ENCODE data around the gene HPS5. TPM values are rescaled to one million over a fixed set of nuclear protein-coding genes. Genes with fewer than 3 reads are reported as not detected.
"Not testable (repeated sequence)": the region's sequence is repeated elsewhere in the genome, so short reads cannot be mapped to it uniquely, and the experiment has no call there.

The HPS5 gene
- polyA plus RNA-seq, 1 donor, result 18.2 TPM

DNA sequence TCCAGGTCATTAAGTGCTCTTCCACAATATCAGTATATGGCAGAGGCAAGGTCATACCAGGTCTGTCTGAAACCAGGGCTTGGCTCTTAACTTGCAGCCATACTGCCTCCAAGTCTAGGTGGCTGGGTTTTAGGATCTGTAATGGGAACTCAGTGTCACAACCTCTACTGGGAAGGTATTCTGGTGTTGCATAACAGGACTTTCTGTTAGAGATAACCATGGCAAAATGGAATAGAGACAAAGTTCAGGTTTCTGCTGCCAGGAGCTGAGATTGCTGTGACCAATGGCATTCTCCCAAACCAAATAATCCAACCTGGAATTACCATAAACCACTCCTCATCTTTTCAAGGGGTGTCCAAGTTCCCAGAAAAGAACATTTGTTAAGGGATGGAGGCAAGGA lies 62.7 kb downstream of the HPS5 start:
- DNase-seq, result peak in 1 of 2 donors; percentile 41
- H3K4me1 ChIP-seq (ENCODE audit: control insufficient read depth, insufficient read depth, low read length), result no peaks in the 10 kb centered on the region
- H3K27ac ChIP-seq (ENCODE audit: low read length), result no peak overlapping the region
- no peaks in the 10 kb centered on the region for H3K36me3 ChIP-seq (ENCODE audit: control insufficient read depth, insufficient read depth, low read length)
- no peak overlapping the region for H3K4me3 ChIP-seq (ENCODE audit: low read length)
- H3K9me3 ChIP-seq (ENCODE audit: control insufficient read depth, low read depth, low read length), result no peaks in the 10 kb centered on the region
- H3K27me3 ChIP-seq (ENCODE audit: control insufficient read depth, insufficient read depth, low read length), result no peaks in the 10 kb centered on the region

DNA sequence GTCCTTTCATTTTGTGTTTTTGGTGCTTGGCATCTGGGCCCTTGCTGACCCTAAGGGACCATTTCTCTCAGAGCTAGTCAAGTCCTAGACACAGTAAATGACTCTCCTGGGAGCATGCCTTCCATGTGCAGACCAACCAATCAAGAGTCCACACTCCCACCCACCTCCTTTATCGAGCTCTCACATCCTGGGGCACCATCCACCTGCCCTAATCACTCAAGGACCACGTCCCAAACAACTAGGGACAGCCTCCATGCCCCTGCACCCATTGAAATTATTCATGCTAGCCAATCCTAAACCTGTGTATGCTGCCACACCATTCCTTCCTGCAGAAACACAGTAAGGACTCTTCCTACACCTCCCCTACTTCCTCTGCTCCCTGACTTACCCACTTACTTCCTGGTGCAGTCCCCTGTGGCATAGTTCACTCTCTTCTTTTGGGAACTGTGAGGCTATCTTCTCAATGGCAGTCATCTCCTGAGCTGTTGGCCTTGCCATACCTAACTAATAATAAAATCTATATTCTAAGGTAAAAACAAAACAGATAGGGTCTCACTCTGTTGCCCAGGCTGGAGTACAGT lies 67.1 kb downstream of the HPS5 start:
- no CpG with 5 or more reads among the region's 2 CpGs for WGBS (ENCODE audit: insufficient coverage, low lambda C conversion rate)
- no peaks in the 10 kb centered on the region for H3K4me1 ChIP-seq (ENCODE audit: control insufficient read depth, insufficient read depth, low read length)
- H3K27ac ChIP-seq (ENCODE audit: low read length), result no peak overlapping the region
- no peaks in the 10 kb centered on the region for H3K27me3 ChIP-seq (ENCODE audit: control insufficient read depth, insufficient read depth, low read length)
- no peaks in the 10 kb centered on the region for H3K9me3 ChIP-seq (ENCODE audit: control insufficient read depth, low read depth, low read length)
- no peak overlapping the region for H3K4me3 ChIP-seq (ENCODE audit: low read length)
- H3K36me3 ChIP-seq (ENCODE audit: control insufficient read depth, insufficient read depth, low read length), result no peaks in the 10 kb centered on the region
- no peak for DNase-seq

DNA sequence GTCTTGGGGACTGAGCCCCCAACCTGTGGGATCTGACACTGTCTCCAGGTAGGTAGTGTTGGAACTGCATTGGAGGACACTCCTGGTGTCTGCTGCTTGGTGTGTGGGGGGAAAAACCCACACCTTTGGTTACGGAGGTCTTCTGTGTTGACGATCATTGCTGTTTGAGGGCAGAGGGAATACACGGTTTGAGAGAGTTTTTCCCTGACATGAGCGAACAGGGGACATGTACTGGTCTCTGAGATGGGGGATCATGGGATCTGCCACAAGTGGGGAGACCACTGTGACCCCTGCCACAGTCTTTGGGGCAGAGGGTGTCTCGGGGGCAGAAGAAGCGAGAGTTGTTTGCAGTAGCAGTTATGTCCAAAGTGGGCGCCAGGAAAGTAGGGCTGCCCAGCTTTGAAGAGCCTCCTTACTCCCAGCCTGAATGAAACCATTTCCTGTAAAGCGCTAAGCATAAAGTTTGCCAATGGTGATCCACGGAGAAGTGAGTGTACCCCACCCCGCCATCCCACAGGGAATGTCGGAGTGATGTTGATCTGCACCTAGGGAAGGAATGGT lies 68.1 kb downstream of the HPS5 start:
- no CpG with 5 or more reads among the region's 11 CpGs for WGBS (ENCODE audit: insufficient coverage, low lambda C conversion rate)
- Histone ChIP-seq H3K36me3 (ENCODE audit: control insufficient read depth, insufficient read depth, low read length) (no peaks in the 10 kb centered on the region), H3K9me3 (ENCODE audit: control insufficient read depth, low read depth, low read length) (no peaks in the 10 kb centered on the region), H3K27me3 (ENCODE audit: control insufficient read depth, insufficient read depth, low read length) (no peaks in the 10 kb centered on the region), H3K4me1 (ENCODE audit: control insufficient read depth, insufficient read depth, low read length) (no peaks in the 10 kb centered on the region), H3K4me3 (ENCODE audit: low read length) (no peak overlapping the region), H3K27ac (ENCODE audit: low read length) (no peak overlapping the region)
- DNase-seq, result no peak

DNA sequence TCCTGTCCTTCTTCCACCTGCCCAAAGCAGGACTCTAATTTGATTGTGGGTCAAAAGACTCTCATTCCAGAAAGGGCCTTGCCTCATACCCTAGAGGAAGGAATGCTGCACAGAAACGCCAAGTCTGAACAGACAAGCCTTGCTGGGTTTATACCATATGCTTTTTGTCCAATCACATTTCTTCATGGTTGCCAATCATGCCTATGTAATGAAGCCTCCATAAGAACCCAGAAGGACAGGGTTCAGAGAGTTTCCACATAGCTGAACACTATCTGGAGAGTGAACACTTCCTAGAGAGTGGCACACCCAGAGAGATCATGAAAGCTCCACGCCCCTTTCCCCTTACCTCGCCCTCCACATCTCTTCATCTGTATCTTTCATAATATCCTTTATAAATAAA lies 68.7 kb downstream of the HPS5 start:
- DNase-seq, result peak in 1 of 2 donors; percentile 8
- Histone ChIP-seq H3K27me3 (ENCODE audit: control insufficient read depth, insufficient read depth, low read length) (no peaks in the 10 kb centered on the region), H3K9me3 (ENCODE audit: control insufficient read depth, low read depth, low read length) (no peaks in the 10 kb centered on the region), H3K4me1 (ENCODE audit: control insufficient read depth, insufficient read depth, low read length) (no peaks in the 10 kb centered on the region), H3K27ac (ENCODE audit: low read length) (no peak overlapping the region), H3K4me3 (ENCODE audit: low read length) (no peak overlapping the region), H3K36me3 (ENCODE audit: control insufficient read depth, insufficient read depth, low read length) (no peaks in the 10 kb centered on the region)
- WGBS (ENCODE audit: insufficient coverage, low lambda C conversion rate), result 50% methylated on average over 2 of the region's 3 CpGs

DNA sequence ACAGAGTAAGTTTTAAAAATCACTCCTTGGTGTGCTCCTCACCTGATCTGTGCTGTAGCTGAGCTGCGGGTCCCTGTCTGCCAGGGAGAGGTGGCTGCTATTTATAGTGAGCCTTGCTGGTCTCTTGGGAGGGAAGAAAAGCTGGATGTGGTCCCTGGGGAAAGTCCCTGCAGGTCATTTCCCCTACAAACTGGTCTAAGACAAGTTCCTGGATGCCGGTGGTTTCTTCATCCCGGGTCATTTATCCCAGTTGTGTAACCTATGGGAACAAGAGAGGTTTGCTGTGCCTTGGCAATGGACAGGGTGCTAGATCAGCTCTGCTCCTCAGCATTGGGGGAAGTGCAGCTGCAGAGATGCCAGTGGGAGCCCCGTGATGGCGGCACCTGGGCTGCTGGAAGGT lies 73.4 kb downstream of the HPS5 start, which contains the start of gene SAA2:
SAA2 (minus strand) TSS at position 108 of the 400 bp plus-strand sequence. CDS start 657 bp downstream, outside the sequence.
- no peak for DNase-seq
- Histone ChIP-seq H3K4me3 (ENCODE audit: low read length) (no peak within 1 kb of the TSS), H3K9me3 (ENCODE audit: control insufficient read depth, low read depth, low read length) (no peaks in the 10 kb centered on the region), H3K27ac (ENCODE audit: low read length) (no peak within 1 kb of the TSS), H3K36me3 (ENCODE audit: control insufficient read depth, insufficient read depth, low read length) (no peaks in the 10 kb centered on the region), H3K4me1 (ENCODE audit: control insufficient read depth, insufficient read depth, low read length) (no peaks in the 10 kb centered on the region), H3K27me3 (ENCODE audit: control insufficient read depth, insufficient read depth, low read length) (no peaks in the 10 kb centered on the region)
- WGBS (ENCODE audit: insufficient coverage, low lambda C conversion rate), result no CpG with 5 or more reads among the region's 5 CpGs

- not testable (repeated sequence) for H3K36me3 ChIP-seq (ENCODE audit: control insufficient read depth, insufficient read depth, low read length); H3K4me3 ChIP-seq (ENCODE audit: low read length); H3K27ac ChIP-seq (ENCODE audit: low read length); H3K9me3 ChIP-seq (ENCODE audit: control insufficient read depth, low read depth, low read length); DNase-seq; H3K27me3 ChIP-seq (ENCODE audit: control insufficient read depth, insufficient read depth, low read length); H3K4me1 ChIP-seq (ENCODE audit: control insufficient read depth, insufficient read depth, low read length)
- no CpG with 5 or more reads among the region's 6 CpGs for WGBS (ENCODE audit: insufficient coverage, low lambda C conversion rate)
These were observed 74.8 kb downstream of the HPS5 start for GRCh38 chr11:18247191-18247581.

DNA sequence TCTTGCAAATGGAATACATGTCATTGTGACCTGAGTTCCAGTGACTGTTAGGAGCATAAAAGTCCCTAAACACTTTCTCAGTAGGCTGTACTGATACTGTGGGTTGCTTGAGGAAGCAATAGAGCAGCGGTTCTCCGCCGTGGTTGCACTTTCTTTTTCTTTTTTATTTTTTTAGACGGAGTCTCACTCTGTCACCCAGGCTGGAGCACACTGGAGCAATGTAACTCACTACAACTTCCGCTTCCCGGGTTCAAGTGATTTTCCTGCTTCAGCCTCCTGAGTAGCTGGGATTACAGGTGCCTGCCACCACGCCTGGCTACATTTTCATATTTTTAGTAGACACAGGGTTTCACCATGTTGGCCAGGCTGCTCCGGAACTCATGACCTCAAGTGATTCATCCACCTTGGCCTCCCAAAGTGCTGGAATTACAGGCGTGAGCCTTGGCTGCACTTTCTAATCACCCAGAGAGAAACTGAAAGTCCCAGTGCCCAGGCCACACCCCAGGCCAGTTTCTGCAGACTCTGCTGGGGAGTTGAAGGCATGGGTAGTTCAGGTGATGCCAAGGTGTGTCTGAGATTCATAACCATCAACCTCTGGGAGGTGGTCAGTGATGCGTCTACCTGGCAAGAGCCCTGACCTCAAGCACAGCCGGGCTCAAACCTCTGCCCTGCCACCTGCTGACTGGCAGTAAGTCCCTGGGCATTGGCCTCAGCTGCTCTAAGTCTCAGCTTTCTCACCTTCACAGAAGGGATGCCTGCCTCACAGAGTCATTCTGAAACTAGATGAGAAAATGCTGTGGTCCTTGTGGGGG lies 75.4 kb downstream of the HPS5 start:
- DNase-seq, result peak in 1 of 2 donors; percentile 15

GRCh38 chr11:18245396-18245795 lies 76.5 kb downstream of the HPS5 start:
- DNase-seq, result no peak
- Histone ChIP-seq H3K27me3 (ENCODE audit: control insufficient read depth, insufficient read depth, low read length) (no peaks in the 10 kb centered on the region), H3K4me3 (ENCODE audit: low read length) (no peak overlapping the region), H3K9me3 (ENCODE audit: control insufficient read depth, low read depth, low read length) (no peaks in the 10 kb centered on the region), H3K4me1 (ENCODE audit: control insufficient read depth, insufficient read depth, low read length) (no peaks in the 10 kb centered on the region), H3K36me3 (ENCODE audit: control insufficient read depth, insufficient read depth, low read length) (no peaks in the 10 kb centered on the region), H3K27ac (ENCODE audit: low read length) (no peak overlapping the region)
- no CpG with 5 or more reads among the region's 6 CpGs for WGBS (ENCODE audit: insufficient coverage, low lambda C conversion rate)

More for the DNA sequence above, 75.4 kb downstream of the HPS5 start:
- not testable (repeated sequence) for H3K27me3 ChIP-seq (ENCODE audit: control insufficient read depth, insufficient read depth, low read length); H3K4me1 ChIP-seq (ENCODE audit: control insufficient read depth, insufficient read depth, low read length); H3K4me3 ChIP-seq (ENCODE audit: low read length); H3K36me3 ChIP-seq (ENCODE audit: control insufficient read depth, insufficient read depth, low read length); H3K27ac ChIP-seq (ENCODE audit: low read length); H3K9me3 ChIP-seq (ENCODE audit: control insufficient read depth, low read depth, low read length)
- WGBS (ENCODE audit: insufficient coverage, low lambda C conversion rate), result no CpG with 5 or more reads among the region's 11 CpGs

- H3K27me3 ChIP-seq (ENCODE audit: control insufficient read depth, insufficient read depth, low read length), result no peaks in the 10 kb centered on the region
- DNase-seq, result peak; percentile 20 to 53
- H3K4me3 ChIP-seq (ENCODE audit: low read length), result no peak overlapping the region
- no peak overlapping the region for H3K27ac ChIP-seq (ENCODE audit: low read length)
- WGBS (ENCODE audit: insufficient coverage, low lambda C conversion rate), result no CpG with 5 or more reads among the region's 1 CpG
- no peaks in the 10 kb centered on the region for H3K4me1 ChIP-seq (ENCODE audit: control insufficient read depth, insufficient read depth, low read length)
- H3K36me3 ChIP-seq (ENCODE audit: control insufficient read depth, insufficient read depth, low read length), result no peaks in the 10 kb centered on the region
- H3K9me3 ChIP-seq (ENCODE audit: control insufficient read depth, low read depth, low read length), result no peaks in the 10 kb centered on the region
These were observed 78.1 kb downstream of the HPS5 start for GRCh38 chr11:18243783-18244362.

DNA sequence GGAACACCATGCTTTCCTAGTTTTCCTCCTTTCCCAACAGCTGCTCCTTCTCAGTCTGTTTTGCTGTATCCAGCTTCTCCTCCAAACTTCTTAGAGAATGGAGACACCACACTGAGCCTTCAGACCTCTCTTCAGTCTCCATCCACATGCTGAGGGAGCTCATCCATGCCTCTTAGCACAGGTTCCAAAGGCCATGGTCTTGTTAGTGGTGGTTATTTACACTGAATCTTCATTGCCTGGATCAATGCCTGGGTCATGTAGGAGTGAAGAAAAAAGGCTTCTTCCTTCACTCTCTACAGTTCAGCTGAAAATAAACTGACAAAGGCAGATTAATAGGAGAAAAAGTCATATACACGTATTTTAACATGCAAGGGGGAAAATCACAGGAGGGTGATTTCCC lies 82.3 kb downstream of the HPS5 start:
- Histone ChIP-seq H3K27me3 (ENCODE audit: control insufficient read depth, insufficient read depth, low read length) (peaks cover 10% of the 10 kb centered on the region), H3K36me3 (ENCODE audit: control insufficient read depth, insufficient read depth, low read length) (no peaks in the 10 kb centered on the region), H3K27ac (ENCODE audit: low read length) (no peak overlapping the region), H3K9me3 (ENCODE audit: control insufficient read depth, low read depth, low read length) (no peaks in the 10 kb centered on the region), H3K4me1 (ENCODE audit: control insufficient read depth, insufficient read depth, low read length) (no peaks in the 10 kb centered on the region), H3K4me3 (ENCODE audit: low read length) (no peak overlapping the region)
- no peak for DNase-seq
- no CpG with 5 or more reads among the region's 1 CpG for WGBS (ENCODE audit: insufficient coverage, low lambda C conversion rate)
